Subcutaneous abdominal adipose tissue (tissue), 5 donors: ENCODE measurements around the gene SPRR3.
"Not testable (repeated sequence)": the region's sequence is repeated elsewhere in the genome, so short reads cannot be mapped to it uniquely, and the experiment has no call there.

Experiments used
- H3K27ac ChIP-seq: one replicate; pipeline ENCODE4 v1.7.0; 2013; ENCODE audit warnings: low read depth, mild to moderate bottlenecking, inconsistent platforms, low read length, moderate library complexity
- H3K27me3 ChIP-seq, 5 donors: one replicate each; pipeline ENCODE4 v1.7.0; 2013; ENCODE audit warnings: low read length in 5 of 5, inconsistent platforms in 1 of 5; ENCODE audit not compliant: control insufficient read depth in 5 of 5, insufficient read depth in 4 of 5
- H3K36me3 ChIP-seq, 5 donors: one replicate each; pipeline ENCODE4 v1.7.0; 2013; ENCODE audit warnings: low read length in 5 of 5; ENCODE audit not compliant: control insufficient read depth in 5 of 5, insufficient read depth in 5 of 5
- H3K4me1 ChIP-seq, 5 donors: one replicate each; pipeline ENCODE4 v1.7.0; 2013; ENCODE audit warnings: low read length in 5 of 5, mild to moderate bottlenecking in 3 of 5, moderate library complexity in 1 of 5; ENCODE audit not compliant: control insufficient read depth in 5 of 5, insufficient read depth in 5 of 5
- H3K4me3 ChIP-seq, 5 donors: one replicate each; pipeline ENCODE4 v1.7.0; 2013; ENCODE audit warnings: low read length in 5 of 5, low read depth in 1 of 5
- H3K9ac ChIP-seq, 5 donors: one replicate each; pipeline ENCODE4 v1.7.0; 2013; ENCODE audit warnings: low read length in 5 of 5, mild to moderate bottlenecking in 4 of 5, moderate library complexity in 3 of 5
- H3K9me3 ChIP-seq, 5 donors: one replicate each; pipeline ENCODE4 v1.7.0; 2013; ENCODE audit warnings: low read length in 5 of 5; ENCODE audit not compliant: control insufficient read depth in 5 of 5
- donor health status: healthy.
- donor health status: healthy.
- donor health status: healthy.
- donor health status: healthy.
- donor health status: healthy.

SPRR3 gene

DNA sequence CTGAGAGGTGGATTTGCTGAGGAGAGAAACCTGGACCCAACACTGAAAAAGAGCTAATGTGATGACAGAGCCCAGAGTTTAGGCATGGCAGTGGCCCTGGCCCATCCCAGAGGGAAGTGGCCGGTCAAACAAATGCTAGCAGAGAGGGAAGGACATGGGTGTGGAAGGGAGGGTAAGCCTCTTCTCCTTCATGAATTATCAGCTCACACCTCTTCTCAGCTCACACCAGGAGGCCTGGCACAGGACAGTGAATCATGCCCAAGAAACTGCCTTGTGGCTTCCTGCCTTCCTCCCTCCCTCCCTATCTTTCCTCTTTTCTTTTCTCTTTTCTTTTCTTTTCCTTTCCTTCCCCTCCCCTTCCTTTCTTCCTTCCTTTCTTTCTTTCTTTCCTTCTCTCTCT is 1.3 kb upstream of the SPRR3 start:
- H3K4me1 ChIP-seq = no peaks in the 10 kb centered on the region
- H3K9ac ChIP-seq = no peak overlapping the region
- no peak overlapping the region for H3K4me3 ChIP-seq
- H3K27ac ChIP-seq = no peak overlapping the region
- peaks cover 0 to 8% (median 0%) of the 10 kb centered on the region in 5 donors for H3K9me3 ChIP-seq
- H3K27me3 ChIP-seq = peaks cover 0 to 2% (median 0%) of the 10 kb centered on the region in 5 donors
- H3K36me3 ChIP-seq = no peaks in the 10 kb centered on the region

DNA sequence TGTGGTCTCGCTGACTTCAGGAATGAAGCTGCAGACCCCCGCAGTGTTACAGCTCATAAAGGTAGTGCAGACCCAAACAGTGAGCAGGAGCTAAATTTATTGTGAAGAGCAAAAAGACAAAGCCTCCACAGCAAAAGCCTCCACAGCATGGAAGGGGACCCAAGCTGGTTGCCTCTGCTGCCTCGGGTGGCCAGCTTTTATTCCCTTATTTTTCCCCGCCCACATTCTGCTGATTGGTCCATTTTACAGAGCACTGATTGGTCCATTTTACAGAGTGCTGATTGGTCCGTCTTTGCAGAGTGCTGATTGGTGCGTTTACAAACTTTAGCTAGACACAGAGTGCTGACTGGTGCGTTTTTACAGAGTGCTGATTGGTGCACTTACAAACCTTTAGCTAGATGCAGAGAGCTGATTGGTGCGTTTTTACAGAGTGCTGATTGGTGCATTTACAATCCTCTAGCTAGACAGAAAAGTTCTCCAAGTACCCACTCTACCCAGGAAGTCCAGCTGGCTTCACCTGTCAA is 9.7 kb downstream of the SPRR3 start:
- H3K4me1 ChIP-seq, H3K4me3 ChIP-seq, H3K36me3 ChIP-seq, H3K27me3 ChIP-seq, H3K9ac ChIP-seq, H3K9me3 ChIP-seq, H3K27ac ChIP-seq: not testable (repeated sequence)

DNA sequence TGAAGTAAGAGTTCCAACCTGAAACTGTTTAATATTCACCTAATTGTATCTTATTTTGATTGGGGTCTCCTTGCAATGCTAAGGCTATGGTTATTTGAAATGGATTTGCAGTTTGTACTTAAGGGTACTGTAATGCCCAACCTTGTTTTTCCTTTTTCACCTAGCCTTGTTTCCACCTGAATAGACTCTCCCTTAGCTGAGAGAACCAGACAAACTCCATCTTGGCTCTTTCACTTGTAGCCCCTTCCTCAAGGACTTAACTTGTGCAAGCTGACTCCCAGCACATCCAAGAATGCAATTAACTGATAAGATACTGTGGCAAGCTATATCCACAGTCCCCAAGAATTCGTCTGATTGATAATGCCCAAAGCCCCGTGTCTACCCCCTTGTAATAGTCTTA is 20.3 kb downstream of the SPRR3 start:
- not testable (repeated sequence) for H3K9me3 ChIP-seq, H3K36me3 ChIP-seq, H3K4me3 ChIP-seq, H3K27ac ChIP-seq, H3K4me1 ChIP-seq, H3K9ac ChIP-seq, H3K27me3 ChIP-seq

DNA sequence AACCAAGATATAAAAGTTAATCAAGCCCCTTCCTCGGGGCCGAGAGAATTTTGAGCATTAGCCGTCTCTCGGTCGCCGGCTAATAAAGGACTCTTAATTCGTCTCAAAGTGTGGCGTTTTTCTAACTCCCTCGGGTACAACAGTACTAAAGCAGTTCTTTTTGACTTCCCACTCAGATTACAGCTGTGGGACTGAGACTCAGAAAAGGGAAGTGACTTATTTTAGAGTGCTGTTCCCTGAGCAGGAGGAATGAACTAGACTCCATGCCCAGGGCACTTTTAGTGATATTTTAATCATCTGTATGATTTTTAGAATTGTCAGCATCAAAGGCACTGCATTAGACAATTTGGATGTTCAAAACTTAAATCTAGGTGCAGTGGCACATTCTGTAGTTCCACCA is 20.8 kb downstream of the SPRR3 start:
- not testable (repeated sequence) for H3K9me3 ChIP-seq, H3K27ac ChIP-seq, H3K27me3 ChIP-seq, H3K4me1 ChIP-seq, H3K9ac ChIP-seq, H3K36me3 ChIP-seq, H3K4me3 ChIP-seq

DNA sequence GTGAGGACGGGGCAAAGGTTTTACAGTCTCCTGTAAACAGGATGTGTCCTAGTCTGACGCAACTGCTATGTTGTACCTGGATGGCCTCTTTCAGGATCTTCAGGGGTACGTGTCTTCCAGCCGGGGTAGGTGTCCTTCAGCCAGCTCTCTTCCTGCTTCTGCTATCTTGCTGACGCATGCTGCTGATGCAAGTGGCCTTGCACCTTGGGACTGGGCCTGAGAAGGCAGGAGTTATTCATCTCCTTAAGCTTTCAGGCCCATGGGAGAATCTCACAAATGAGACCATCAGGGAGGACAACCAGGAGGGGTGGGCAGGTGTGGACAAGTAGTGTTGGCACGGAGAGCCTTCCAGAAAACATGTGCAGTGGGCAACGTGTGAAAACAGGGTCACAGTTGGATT is 21.6 kb downstream of the SPRR3 start:
- H3K9me3 ChIP-seq = peaks cover 0 to under 1% (median 0%) of the 10 kb centered on the region in 5 donors
- H3K36me3 ChIP-seq = no peaks in the 10 kb centered on the region
- no peak overlapping the region for H3K4me3 ChIP-seq
- H3K27ac ChIP-seq = no peak overlapping the region
- H3K9ac ChIP-seq = no peak overlapping the region
- no peaks in the 10 kb centered on the region for H3K4me1 ChIP-seq
- peaks cover 0 to 8% (median 0%) of the 10 kb centered on the region in 5 donors for H3K27me3 ChIP-seq

DNA sequence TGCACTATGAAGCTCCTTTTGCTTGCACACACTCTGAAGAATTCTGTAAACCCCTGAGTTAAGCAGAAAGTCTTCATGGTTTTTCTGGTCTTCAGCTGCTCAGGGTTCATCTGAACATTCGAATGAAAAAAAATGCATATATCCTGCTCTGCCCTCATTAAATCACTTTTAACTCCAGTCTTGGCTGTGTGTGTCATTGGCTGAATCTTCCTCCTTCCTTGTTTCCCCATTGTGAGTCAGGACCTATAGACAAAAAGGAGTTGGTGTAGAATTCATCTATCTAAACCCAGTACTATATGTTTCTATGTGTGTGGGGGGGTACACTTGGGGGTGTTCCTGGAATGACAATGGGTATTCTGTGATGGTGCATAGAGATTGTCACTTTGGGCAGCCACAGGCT is 22.9 kb downstream of the SPRR3 start:
- Histone ChIP-seq H3K9ac (no peak overlapping the region), H3K9me3 (no peaks in the 10 kb centered on the region), H3K27ac (no peak overlapping the region), H3K4me1 (no peaks in the 10 kb centered on the region), H3K4me3 (no peak overlapping the region), H3K36me3 (no peaks in the 10 kb centered on the region), H3K27me3 (peaks cover 0 to 4% (median 0%) of the 10 kb centered on the region in 5 donors)

DNA sequence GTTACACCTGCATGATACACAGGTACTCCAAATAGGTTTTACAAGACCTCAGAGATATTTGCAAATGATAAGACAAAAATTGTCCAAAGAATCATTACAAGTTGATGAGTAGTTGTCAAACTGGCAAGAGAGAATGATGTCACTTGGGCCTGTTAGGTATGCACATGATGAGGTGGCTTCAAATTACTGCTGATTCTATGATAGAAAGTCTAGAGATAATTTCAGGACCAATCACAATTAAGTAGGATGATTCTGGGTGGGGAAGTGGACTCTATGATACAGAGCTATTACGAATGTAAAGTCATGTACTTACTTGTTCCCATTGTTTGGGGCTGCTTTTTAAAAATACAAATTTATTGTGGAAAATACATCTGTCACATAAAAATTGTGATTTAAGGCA is 24.2 kb downstream of the SPRR3 start:
- H3K27ac ChIP-seq = no peak overlapping the region
- no peaks in the 10 kb centered on the region for H3K9me3 ChIP-seq
- H3K36me3 ChIP-seq = no peaks in the 10 kb centered on the region
- peaks cover 0 to 4% (median 0%) of the 10 kb centered on the region in 5 donors for H3K27me3 ChIP-seq
- H3K4me1 ChIP-seq = no peaks in the 10 kb centered on the region
- H3K9ac ChIP-seq = no peak overlapping the region
- no peak overlapping the region for H3K4me3 ChIP-seq

DNA sequence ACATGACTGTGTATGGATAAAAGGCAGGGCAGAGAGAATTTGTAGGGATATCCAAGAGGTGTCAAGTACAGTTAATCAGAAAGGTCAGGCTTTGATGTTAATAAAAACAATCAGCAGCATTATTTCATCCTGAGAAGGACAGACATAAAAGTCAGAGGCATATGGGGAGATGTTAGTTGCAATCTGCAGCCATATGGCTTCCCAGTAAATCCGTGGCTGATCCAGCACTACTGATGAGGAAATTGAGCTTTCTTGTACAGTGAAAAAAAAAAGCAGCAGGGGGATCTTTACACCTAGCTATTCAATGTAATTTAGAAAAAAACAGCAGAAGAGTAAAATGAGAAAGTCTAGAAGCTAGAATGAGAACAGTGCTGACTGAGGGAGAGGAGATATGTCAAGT is 27.2 kb downstream of the SPRR3 start:
- Histone ChIP-seq H3K4me3 (no peak overlapping the region), H3K4me1 (no peaks in the 10 kb centered on the region), H3K27me3 (peaks cover 0 to 4% (median 0%) of the 10 kb centered on the region in 5 donors), H3K36me3 (no peaks in the 10 kb centered on the region), H3K9me3 (no peaks in the 10 kb centered on the region), H3K9ac (no peak overlapping the region), H3K27ac (no peak overlapping the region)

DNA sequence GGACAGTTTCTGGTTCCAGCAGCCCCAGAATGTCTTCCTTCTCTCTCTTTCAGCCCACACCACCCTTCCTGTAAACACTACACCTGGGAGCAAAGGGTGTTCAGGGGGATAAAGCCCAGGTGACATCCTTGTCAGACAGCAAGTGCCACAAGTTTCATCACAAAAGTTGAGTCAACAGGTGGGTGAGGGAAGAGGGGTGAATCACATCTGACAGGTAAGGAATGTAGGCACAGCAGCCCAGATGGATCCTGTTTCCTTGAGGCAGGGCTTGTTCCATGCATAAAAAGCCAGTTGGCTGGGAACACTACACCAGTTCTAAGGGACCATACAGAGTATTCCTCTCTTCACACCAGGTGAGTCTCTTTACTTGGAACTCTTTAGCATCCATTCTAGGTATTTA is 29.3 kb downstream of the SPRR3 start, which contains the start of gene SPRR1B:
TSS of gene SPRR1B (plus strand) at position 309 of the 400 bp plus-strand sequence. CDS start 1,143 bp downstream, outside the sequence.
- no peak within 1 kb of the TSS for H3K9ac ChIP-seq

DNA sequence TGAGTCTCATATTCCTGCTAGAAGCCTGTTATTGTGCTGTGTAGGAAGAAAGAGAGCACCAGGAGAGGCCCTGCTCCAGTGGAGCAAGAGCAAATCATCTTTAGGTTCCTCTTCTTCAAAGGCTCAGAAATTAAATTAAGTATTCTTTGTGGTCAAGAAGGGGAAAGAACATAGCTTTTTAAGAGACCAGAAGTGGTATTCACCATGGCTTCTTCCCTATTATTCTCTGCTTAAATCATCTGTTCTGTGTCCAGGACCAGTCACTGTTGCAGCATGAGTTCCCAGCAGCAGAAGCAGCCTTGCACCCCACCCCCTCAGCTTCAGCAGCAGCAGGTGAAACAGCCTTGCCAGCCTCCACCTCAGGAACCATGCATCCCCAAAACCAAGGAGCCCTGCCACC is 30.5 kb downstream of the SPRR3 start:
- Histone ChIP-seq H3K36me3 (no peaks in the 10 kb centered on the region), H3K9ac (no peak overlapping the region), H3K27me3 (peaks cover 0 to 4% (median 0%) of the 10 kb centered on the region in 5 donors), H3K9me3 (no peaks in the 10 kb centered on the region), H3K4me1 (no peaks in the 10 kb centered on the region), H3K4me3 (no peak overlapping the region), H3K27ac (no peak overlapping the region)

More for the DNA sequence above, 29.3 kb downstream of the SPRR3 start, which contains the start of gene SPRR1B:
- peaks cover 0 to 4% (median 0%) of the 10 kb centered on the region in 5 donors for H3K27me3 ChIP-seq
- H3K36me3 ChIP-seq = no peaks in the 10 kb centered on the region
- H3K9me3 ChIP-seq = no peaks in the 10 kb centered on the region
- no peak within 1 kb of the TSS for H3K27ac ChIP-seq
- no peak within 1 kb of the TSS for H3K4me3 ChIP-seq
- H3K4me1 ChIP-seq = no peaks in the 10 kb centered on the region
